HepG2 (cell line): ENCODE data around the gene OGA. TPM values are rescaled to one million over a fixed set of nuclear protein-coding genes. Genes with fewer than 3 reads are reported as not detected.
A peak's percentile ranks its signal among the peaks of the same experiment; 100 is the strongest.

ENCODE experiments used
- AKNA ChIP-seq: sonication (generic); formaldehyde crosslinking; IDR thresholded peaks from 2 replicates; pipeline ENCODE4 v1.4.0; 2020; ENCODE audit warnings: missing genetic modification reagents, borderline replicate concordance
- CENPX ChIP-seq: sonication (generic); formaldehyde crosslinking; IDR thresholded peaks from 2 replicates; pipeline ENCODE4 v1.9.0; 2021; ENCODE audit warnings: mild to moderate bottlenecking, missing genetic modification reagents, moderate library complexity
- GMEB1 ChIP-seq: sonication (generic); formaldehyde crosslinking; IDR thresholded peaks from 2 replicates; pipeline ENCODE4 v1.5.1; 2020; ENCODE audit warnings: missing genetic modification reagents, mild to moderate bottlenecking, borderline replicate concordance
- HNRNPUL1 ChIP-seq: fragments of 200-400 bp; formaldehyde crosslinking; IDR thresholded peaks from 2 replicates; pipeline ENCODE4 v1.6.1; 2017; ENCODE audit warnings: low read depth, mild to moderate bottlenecking, low read length, moderate library complexity
- KDM5B ChIP-seq: sonication (generic); formaldehyde crosslinking; IDR thresholded peaks from 2 replicates; pipeline ENCODE4 v1.4.0; 2020; ENCODE audit warnings: missing genetic modification reagents, mild to moderate bottlenecking, borderline replicate concordance
- NONO ChIP-seq, 2 experiments: fragments of 450-650 bp in 1 of 2; sonication (generic) in 1 of 2; formaldehyde crosslinking in 1 of 2; IDR thresholded peaks in 1 of 2; conservative IDR thresholded peaks in 1 of 2; 2 replicates each; pipeline versions ENCODE4 v1.6.1 to v1.8.0; 2017 to 2022; ENCODE audit warnings: mild to moderate bottlenecking in 1 of 2, missing genetic modification reagents in 1 of 2, moderate library complexity in 1 of 2
- SP5 ChIP-seq: IDR thresholded peaks from 2 replicates; pipeline ENCODE4 v1.6.1; 2016; ENCODE audit warnings: low read depth, borderline replicate concordance
- THAP8 ChIP-seq: sonication (generic); formaldehyde crosslinking; IDR thresholded peaks from 2 replicates; pipeline ENCODE4 v1.5.1; 2020; ENCODE audit warnings: missing genetic modification reagents, mild to moderate bottlenecking, borderline replicate concordance
- ZNF383 ChIP-seq: sonication (generic); formaldehyde crosslinking; IDR thresholded peaks from 2 replicates; pipeline ENCODE4 v1.4.0; 2020; ENCODE audit warnings: missing genetic modification reagents, mild to moderate bottlenecking, borderline replicate concordance
- ZNF577 ChIP-seq: sonication (generic); formaldehyde crosslinking; IDR thresholded peaks from 2 replicates; pipeline ENCODE4 v1.4.0; 2020; ENCODE audit warnings: mild to moderate bottlenecking, low read depth, missing genetic modification reagents, borderline replicate concordance
- ZSCAN31 ChIP-seq: sonication (generic); formaldehyde crosslinking; IDR thresholded peaks from 2 replicates; pipeline ENCODE4 v1.5.0; 2020; ENCODE audit warnings: low read depth, mild to moderate bottlenecking, missing genetic modification reagents
- ZUFSP ChIP-seq: sonication (generic); formaldehyde crosslinking; IDR thresholded peaks from 2 replicates; pipeline ENCODE4 v1.9.0; 2021; ENCODE audit warnings: missing genetic modification reagents, mild to moderate bottlenecking, borderline replicate concordance
- polyA plus RNA-seq, 8 experiments: library from polyadenylated mRNA; depleted of rRNA in 3 of 8; stranded (reverse) in 7 of 8; unstranded in 1 of 8; fragments of >200 nt; fragmentation: Illumina TruSeq in 4 of 8; extraction: Trizol in 4 of 8; gene quantifications; 2 replicates each; pipeline versions ENCODE4 v1.2.1 to v1.2.3, GENCODE V29; 2011 to 2016; ENCODE audit warnings: low read depth in 4 of 8, missing spikeins in 1 of 8, mixed read lengths in 1 of 8; ENCODE audit not compliant: insufficient read depth in 1 of 8
- total RNA-seq, 5 experiments: library from RNA; depleted of rRNA; stranded (reverse); fragments of >200 nt; fragmentation: Illumina TruSeq; extraction: Trizol; gene quantifications; 2 replicates each; pipeline ENCODE4 v1.2.3, GENCODE V29; 2016; ENCODE audit warnings: low read depth in 1 of 5
- TF ChIP-seq, protein P1 (sequence below): IDR thresholded peaks from 2 replicates; pipeline ENCODE4 v1.6.1; 2016; ENCODE audit warnings: control low read depth
- TF ChIP-seq, protein P2 (sequence below): sonication (generic); formaldehyde crosslinking; IDR thresholded peaks from 2 replicates; pipeline ENCODE4 v1.5.1; 2020; ENCODE audit warnings: missing genetic modification reagents, mild to moderate bottlenecking, borderline replicate concordance

Gene OGA
- total and polyA plus RNA-seq, 2 of the 13 experiments (the other 11 are each of a cell fraction or from before 2014, with no cell fraction given) = 33.2 to 39.8 TPM

GRCh38 chr10:101818872-101819633 lies 809 bp upstream of the OGA start (continued):
- TF ChIP-seq, protein P1, sequence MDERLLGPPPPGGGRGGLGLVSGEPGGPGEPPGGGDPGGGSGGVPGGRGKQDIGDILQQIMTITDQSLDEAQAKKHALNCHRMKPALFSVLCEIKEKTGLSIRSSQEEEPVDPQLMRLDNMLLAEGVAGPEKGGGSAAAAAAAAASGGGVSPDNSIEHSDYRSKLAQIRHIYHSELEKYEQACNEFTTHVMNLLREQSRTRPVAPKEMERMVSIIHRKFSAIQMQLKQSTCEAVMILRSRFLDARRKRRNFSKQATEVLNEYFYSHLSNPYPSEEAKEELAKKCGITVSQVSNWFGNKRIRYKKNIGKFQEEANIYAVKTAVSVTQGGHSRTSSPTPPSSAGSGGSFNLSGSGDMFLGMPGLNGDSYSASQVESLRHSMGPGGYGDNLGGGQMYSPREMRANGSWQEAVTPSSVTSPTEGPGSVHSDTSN (CRISPR knock-in tag) = no peak
- no peak for TF ChIP-seq ZUFSP (CRISPR knock-in tag)
- no peak for TF ChIP-seq THAP8
- no peak for TF ChIP-seq CENPX (CRISPR knock-in tag)
- TF ChIP-seq HNRNPUL1 = no peak
- no peak for TF ChIP-seq ZSCAN31 (CRISPR knock-in tag)
- TF ChIP-seq ZNF383 (CRISPR knock-in tag) = 0 out of 2 replicates have a peak, but pooled peaks have one; percentile 29
- TF ChIP-seq AKNA (CRISPR knock-in tag) = no peak
- TF ChIP-seq KDM5B (CRISPR knock-in tag) = no peak
- TF ChIP-seq, protein P2, sequence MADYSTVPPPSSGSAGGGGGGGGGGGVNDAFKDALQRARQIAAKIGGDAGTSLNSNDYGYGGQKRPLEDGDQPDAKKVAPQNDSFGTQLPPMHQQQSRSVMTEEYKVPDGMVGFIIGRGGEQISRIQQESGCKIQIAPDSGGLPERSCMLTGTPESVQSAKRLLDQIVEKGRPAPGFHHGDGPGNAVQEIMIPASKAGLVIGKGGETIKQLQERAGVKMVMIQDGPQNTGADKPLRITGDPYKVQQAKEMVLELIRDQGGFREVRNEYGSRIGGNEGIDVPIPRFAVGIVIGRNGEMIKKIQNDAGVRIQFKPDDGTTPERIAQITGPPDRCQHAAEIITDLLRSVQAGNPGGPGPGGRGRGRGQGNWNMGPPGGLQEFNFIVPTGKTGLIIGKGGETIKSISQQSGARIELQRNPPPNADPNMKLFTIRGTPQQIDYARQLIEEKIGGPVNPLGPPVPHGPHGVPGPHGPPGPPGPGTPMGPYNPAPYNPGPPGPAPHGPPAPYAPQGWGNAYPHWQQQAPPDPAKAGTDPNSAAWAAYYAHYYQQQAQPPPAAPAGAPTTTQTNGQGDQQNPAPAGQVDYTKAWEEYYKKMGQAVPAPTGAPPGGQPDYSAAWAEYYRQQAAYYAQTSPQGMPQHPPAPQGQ (CRISPR knock-in tag) = no peak
- no peak for TF ChIP-seq SP5 (CRISPR knock-in tag)
- TF ChIP-seq ZNF577 (CRISPR knock-in tag) = no peak
- no peak for TF ChIP-seq NONO (IDR thresholded peaks at IDR 0.05)
- TF ChIP-seq NONO (CRISPR knock-in tag; conservative IDR thresholded peaks at IDR 0.05) = no peak
- TF ChIP-seq GMEB1 = no peak
